ENCODE measurements around the gene C20orf144.
A peak's percentile ranks its signal among the peaks of the same experiment; 100 is the strongest.

Gene C20orf144

GRCh38 chr20:33677991-33678702 is 16.0 kb downstream of the C20orf144 start:
- no peak for DNase-seq (ENCODE audit: low read depth in 1 of 2, low spot score in 1 of 2)
- TF ChIP-seq JUND (IDR thresholded peaks at IDR 0.05; ENCODE audit: low read depth), result no peak
- in situ Hi-C loops (cut with HindIII; ENCODE audit: low pct_unique_long_range_greater_than_20kb, low sequenced_read_pairs), result no loop called here

- DNase-seq (ENCODE audit: low read depth in 1 of 2, low spot score in 1 of 2), result no peak
- in situ Hi-C loops (cut with HindIII; ENCODE audit: low pct_unique_long_range_greater_than_20kb, low sequenced_read_pairs), result no loop called here
- TF ChIP-seq JUND (IDR thresholded peaks at IDR 0.05; ENCODE audit: low read depth), result no peak
Observed at GRCh38 chr20:33679758-33680485, 17.8 kb downstream of the C20orf144 start.

DNA sequence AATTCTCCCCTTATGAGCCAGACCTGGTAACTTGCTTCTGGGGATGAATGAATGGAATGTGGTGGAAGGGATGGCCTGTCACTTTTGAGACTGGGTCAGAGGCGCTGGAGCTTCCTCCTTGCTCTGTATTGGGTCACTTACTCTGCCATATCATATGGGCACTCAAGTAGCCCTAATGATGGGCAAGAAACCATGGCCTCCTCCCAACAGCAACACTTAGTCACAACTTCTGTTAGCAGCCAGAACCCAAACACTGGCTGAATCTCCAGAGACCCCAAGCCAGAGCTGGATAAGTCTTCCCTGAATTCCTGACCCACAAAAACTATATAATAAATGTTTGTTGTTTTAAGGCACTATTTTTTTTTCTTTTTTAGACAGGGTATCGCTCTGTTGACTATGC is 18.6 kb downstream of the C20orf144 start:
- in situ Hi-C loops (cut with HindIII; ENCODE audit: low pct_unique_long_range_greater_than_20kb, low sequenced_read_pairs), result no loop called here
- DNase-seq (ENCODE audit: low read depth in 1 of 2, low spot score in 1 of 2), result no peak
- TF ChIP-seq JUND (IDR thresholded peaks at IDR 0.05; ENCODE audit: low read depth), result no peak

DNA sequence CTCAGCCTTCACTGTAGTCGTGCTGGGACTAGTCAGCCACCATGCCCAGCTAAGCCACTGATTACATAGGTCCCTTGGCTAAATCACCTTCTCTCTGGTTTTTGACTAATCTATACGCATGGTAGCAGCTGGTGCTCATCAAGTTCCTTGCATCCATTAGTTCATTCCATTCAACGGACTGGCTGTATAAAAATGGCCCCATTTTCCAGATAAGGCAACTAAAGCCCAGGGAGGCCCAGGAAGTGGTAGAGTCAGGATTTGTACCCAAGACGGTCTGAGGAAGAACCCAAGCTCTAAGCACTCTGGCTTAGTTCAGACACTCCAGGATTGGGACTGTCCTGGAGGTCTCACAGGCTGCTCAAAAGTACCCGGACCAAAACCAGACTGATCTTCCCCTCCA is 19.2 kb downstream of the C20orf144 start:
- TF ChIP-seq JUND (IDR thresholded peaks at IDR 0.05; ENCODE audit: low read depth), result no peak
- no peak for DNase-seq (ENCODE audit: low read depth in 1 of 2, low spot score in 1 of 2)
- in situ Hi-C loops (cut with HindIII; ENCODE audit: low pct_unique_long_range_greater_than_20kb, low sequenced_read_pairs), result no loop called here

GRCh38 chr20:33681728-33682353 is 19.7 kb downstream of the C20orf144 start:
- no peak for DNase-seq (ENCODE audit: low read depth in 1 of 2, low spot score in 1 of 2)
- TF ChIP-seq JUND (IDR thresholded peaks at IDR 0.05; ENCODE audit: low read depth), result no peak
- in situ Hi-C loops (cut with HindIII; ENCODE audit: low pct_unique_long_range_greater_than_20kb, low sequenced_read_pairs), result no loop called here

- in situ Hi-C loops (cut with HindIII; ENCODE audit: low pct_unique_long_range_greater_than_20kb, low sequenced_read_pairs), result no loop called here
- no peak for TF ChIP-seq JUND (IDR thresholded peaks at IDR 0.05; ENCODE audit: low read depth)
- no peak for DNase-seq (ENCODE audit: low read depth in 1 of 2, low spot score in 1 of 2)
Observed at GRCh38 chr20:33684533-33685327, 22.6 kb downstream of the C20orf144 start.

- in situ Hi-C loops (cut with HindIII; ENCODE audit: low pct_unique_long_range_greater_than_20kb, low sequenced_read_pairs), result no loop called here
- DNase-seq (ENCODE audit: low read depth in 1 of 2, low spot score in 1 of 2), result peak in 1 of 2 experiments; percentile 63
- no peak for TF ChIP-seq JUND (IDR thresholded peaks at IDR 0.05; ENCODE audit: low read depth)
Observed at GRCh38 chr20:33685328-33686099, 23.4 kb downstream of the C20orf144 start.

- TF ChIP-seq JUND (IDR thresholded peaks at IDR 0.05; ENCODE audit: low read depth), result no peak
- in situ Hi-C loops (cut with HindIII; ENCODE audit: low pct_unique_long_range_greater_than_20kb, low sequenced_read_pairs), result no loop called here
- peak; percentile 98 to 100 for DNase-seq (ENCODE audit: low read depth in 1 of 2, low spot score in 1 of 2)
Observed at GRCh38 chr20:33686100-33686983, 24.2 kb downstream of the C20orf144 start, which contains the start of gene E2F1. TSS of gene E2F1 (minus strand) at chr20:33686385. CDS start at chr20:33686264, 121 bp downstream.

DNA sequence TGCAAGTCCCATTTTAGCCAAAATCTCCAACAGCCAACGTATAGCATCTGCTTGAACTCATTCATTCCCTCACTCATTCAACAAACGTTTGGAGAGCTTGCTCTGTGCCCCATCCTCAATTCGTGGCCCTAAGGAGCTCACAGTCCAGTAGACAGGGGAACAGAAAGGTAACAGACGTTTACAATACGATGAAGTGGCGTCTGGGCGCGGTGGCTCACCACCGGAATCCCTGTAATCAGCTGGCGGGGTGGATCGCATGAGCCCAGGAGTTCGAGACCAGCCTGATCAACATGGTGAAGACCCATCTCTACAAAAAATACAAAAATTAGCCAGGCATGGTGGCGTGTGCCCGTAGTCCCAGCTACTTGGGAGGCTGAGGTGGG is 24.8 kb downstream of the C20orf144 start:
- no peak for DNase-seq (ENCODE audit: low read depth in 1 of 2, low spot score in 1 of 2)
- in situ Hi-C loops (cut with HindIII; ENCODE audit: low pct_unique_long_range_greater_than_20kb, low sequenced_read_pairs), result no loop called here

DNA sequence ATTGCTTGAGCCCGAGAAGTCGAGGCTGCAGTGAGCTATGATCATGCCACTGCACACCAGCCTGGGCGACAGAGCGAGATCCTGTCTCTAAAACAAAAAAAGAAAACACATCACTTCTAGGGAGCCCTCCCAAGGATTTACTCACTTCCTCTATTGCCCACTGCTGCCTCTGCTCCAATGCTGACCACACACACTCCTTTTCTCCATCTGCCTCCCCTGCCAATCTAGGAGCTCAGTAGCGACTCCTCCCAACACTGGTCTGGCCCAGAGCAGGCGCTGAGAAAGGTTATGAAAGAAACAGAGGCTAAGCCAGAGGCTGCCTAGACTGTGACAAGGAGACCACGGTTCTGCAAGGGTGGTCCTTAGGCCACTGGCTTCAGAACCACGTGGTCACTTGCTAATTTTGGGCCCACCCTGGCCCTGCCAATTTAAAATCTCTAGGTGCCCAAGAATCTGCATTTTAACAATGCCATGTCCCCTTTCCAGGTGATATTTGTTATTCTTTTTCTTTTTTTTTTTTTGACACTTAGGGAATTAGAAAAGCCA is 25.3 kb downstream of the C20orf144 start:
- in situ Hi-C loops (cut with HindIII; ENCODE audit: low pct_unique_long_range_greater_than_20kb, low sequenced_read_pairs), result no loop called here
- DNase-seq (ENCODE audit: low read depth in 1 of 2, low spot score in 1 of 2), result no peak
- TF ChIP-seq JUND (IDR thresholded peaks at IDR 0.05; ENCODE audit: low read depth), result no peak

More for the DNA sequence above, 24.8 kb downstream of the C20orf144 start:
- TF ChIP-seq JUND (IDR thresholded peaks at IDR 0.05; ENCODE audit: low read depth), result no peak

Measured in T47D (cell line).